GM19193 (cell line): ENCODE data around the gene IRS2.

ENCODE experiments used
- POLR2A ChIP-seq: IDR thresholded peaks from 4 replicates; pipeline ENCODE4 v1.6.1; 2011; ENCODE audit not compliant: insufficient read depth, insufficient read length; ENCODE audit errors: extremely low read depth

The IRS2 gene

GRCh38 chr13:109773786-109774185 is 12.6 kb downstream of the IRS2 start:
- no peak for TF ChIP-seq POLR2A

- TF ChIP-seq POLR2A = no peak
Observed at GRCh38 chr13:109773276-109773675, 13.1 kb downstream of the IRS2 start.

DNA sequence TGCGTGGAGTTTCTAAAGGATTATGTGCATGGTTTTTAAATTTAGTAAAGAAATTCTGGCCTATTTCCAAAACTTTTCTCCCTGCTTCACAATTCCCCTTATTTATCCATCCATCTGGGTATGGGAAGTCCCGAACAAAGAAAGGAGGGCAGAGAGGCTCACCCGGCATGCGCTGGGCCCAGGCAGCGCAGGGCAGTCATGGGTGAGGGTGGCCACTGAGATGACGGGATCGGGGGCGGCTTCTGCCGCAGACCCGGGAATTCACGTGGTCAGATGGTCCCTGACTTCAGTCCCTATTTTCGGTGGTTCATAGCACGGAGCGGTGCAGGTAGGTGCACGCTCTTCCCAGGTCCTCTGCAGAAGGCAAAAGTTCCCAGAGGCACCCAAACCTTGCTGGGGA is 14.5 kb downstream of the IRS2 start:
- TF ChIP-seq POLR2A = no peak

- TF ChIP-seq POLR2A = no peak
Observed at GRCh38 chr13:109770436-109770835, 15.9 kb downstream of the IRS2 start.

DNA sequence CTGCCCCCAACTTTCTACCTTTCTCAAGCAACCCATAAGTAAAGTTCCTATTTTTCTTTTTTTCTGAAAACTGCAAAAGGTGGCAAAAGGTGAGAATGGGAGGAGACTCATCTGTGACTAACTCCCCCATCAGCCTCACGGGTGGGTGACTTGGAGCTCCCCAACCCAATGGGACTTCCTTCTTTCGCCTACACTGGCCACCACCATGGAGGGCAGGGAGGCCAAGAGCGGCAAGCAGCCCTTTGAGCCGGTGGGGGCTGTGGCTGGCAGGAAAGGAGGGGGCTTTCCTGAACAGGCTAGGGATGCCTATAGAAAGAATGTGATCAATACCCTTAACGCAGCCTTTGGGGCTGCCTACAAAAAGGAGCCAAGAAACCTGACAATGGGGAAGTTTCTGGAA is 16.5 kb downstream of the IRS2 start:
- no peak for TF ChIP-seq POLR2A

DNA sequence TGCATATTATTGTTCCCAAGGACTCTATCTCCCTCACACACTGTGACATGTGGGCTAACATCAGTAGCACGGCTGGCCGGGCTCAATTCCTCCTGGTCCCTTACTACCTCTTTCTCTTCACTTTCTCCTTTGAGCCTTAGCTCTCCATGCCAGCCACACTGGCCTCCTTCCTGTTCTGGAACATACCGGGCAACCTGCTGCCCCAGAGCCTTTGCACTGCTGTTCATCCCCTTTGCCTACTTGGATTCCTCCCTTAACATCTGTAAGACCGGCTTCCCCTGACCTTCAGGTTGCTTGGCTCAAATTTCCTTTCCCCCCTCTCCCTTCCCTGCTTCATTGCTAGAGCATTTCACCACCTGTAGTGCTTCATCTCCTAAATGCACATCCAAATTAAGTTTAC is 17.1 kb downstream of the IRS2 start:
- TF ChIP-seq POLR2A = no peak

DNA sequence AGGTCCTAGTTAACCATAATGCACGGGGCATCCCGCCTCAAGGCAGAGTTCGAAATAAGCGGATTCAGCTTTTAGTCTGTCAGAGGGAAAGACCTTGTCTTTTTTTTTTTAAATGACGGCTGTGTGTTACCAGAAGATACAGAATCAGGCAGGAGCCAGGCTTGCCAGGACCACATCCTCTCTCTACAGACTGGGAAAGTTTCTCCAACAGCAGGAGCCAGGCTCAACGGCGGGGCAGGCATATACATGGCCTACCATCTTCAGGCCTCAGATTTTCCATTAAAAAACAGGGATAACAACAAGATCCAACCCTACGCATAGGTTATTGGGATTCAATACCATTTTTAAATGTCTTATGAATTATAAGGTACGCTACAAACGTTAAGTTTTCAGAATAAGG is 17.8 kb downstream of the IRS2 start:
- no peak for TF ChIP-seq POLR2A

- no peak for TF ChIP-seq POLR2A
Observed at GRCh38 chr13:109768176-109768575, 18.2 kb downstream of the IRS2 start.

DNA sequence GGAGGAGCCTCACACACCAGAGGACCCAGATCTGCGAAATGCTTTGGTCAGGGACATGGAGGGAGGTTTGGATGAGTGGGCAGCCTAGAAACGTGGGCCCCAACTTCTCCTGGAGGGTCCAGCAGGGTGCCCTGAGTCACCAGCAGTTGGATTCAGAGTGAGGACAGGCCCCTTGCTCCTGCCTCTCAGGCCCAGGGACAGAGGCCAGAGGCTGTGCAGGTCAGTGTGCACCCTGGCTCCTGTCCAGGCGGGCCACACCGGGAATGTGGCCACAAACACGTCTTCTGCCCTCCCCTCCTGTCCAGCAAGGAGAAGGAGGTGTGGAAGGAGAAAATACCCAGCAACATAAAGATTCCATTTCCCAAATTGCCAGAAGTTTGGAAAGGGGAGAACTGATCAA is 19.4 kb downstream of the IRS2 start:
- no peak for TF ChIP-seq POLR2A

DNA sequence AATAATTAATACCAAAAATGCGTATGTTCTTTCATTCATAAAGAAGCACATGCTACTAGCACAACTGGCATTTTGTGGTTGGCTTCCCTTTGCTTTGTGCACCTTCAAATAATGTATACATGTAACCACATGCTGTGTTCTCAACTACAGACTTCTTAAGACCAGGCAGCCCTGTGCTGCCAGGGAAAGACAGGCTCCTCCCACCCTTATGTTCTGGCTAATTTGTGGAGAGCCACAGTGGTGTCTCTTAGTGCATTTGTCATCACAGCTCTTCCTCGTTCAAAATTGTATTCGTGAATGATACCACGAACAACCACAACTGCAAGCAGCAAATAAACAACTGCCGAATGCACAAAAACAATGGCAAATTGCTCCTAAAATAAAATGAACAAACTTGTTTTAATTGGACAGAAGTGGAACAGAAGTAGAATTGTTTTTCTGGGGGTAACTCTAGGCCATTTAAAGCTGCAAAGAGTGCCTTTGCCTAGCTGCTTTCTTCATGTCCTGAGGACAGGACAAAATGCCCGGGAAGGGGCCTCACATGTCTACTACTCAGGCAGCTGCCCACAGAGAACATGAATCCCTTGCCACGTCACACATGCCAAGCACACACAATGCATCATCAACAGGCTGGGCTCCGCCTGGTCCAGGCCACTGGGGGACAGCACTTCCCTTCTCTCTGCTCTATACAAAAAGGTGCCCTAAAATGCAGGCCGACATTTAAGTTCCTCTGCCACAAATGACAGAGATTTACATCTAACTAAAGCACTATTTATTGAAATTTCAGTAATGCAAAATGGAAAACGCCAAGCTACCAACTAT is 21.7 kb downstream of the IRS2 start:
- no peak for TF ChIP-seq POLR2A

GRCh38 chr13:109764045-109764444 is 22.3 kb downstream of the IRS2 start:
- TF ChIP-seq POLR2A = no peak

DNA sequence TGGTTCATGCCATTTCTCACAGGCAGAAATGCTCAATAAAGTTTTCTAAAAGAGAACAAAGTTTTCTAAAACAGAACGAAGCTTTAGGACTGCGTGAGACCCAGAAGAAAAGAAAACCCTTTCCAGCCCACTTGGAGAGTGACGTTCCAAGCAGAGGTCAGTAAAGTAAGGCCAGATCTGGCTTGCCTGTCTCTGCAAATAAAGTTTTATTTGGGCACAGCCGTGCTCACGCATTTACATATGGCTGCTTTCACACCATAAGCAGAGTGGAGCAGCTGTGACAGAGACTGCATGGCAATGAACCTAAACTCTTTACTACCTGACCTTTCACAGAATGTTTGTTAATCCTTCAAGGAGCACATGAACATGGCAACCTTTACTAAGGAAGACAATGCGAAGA is 23.6 kb downstream of the IRS2 start:
- no peak for TF ChIP-seq POLR2A

- no peak for TF ChIP-seq POLR2A
Observed at GRCh38 chr13:109761695-109762094, 24.7 kb downstream of the IRS2 start.

DNA sequence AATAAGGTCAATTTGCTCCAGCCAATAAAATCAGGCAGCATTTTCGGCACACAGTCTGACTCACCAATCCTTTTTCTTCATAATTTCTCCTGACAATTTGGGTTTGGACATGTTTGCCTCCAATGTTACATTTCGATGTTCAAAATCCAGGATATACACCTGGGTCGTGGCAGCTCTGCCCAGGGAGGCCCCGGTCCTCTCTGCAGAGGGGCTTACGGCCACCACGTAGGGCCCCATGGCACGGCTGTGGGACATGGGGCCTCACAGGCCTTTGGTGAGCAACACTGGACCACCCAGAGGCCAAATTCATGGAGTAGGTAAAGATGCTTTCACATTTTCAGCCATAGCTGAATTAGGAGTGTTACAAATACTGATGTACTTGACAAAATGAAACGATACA is 25.4 kb downstream of the IRS2 start:
- no peak for TF ChIP-seq POLR2A

DNA sequence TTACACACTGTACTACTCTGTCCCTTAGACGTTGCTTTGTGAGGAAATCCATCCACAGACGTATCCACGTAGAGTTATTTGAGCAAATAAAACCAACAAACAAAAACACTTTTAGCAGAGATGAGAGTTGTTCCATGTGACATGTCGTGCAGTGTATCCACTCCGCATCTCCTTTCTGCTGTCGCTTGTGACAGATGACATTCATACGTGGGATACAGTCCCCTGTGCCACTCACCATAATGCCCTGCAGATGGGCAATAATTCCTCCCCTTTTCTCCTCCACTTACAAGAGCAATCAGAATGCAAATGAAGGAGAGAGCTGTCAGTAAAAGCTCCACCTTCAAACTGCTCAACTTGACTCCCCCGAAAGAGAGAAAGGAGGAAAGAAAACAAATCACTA is 26.0 kb downstream of the IRS2 start:
- no peak for TF ChIP-seq POLR2A

DNA sequence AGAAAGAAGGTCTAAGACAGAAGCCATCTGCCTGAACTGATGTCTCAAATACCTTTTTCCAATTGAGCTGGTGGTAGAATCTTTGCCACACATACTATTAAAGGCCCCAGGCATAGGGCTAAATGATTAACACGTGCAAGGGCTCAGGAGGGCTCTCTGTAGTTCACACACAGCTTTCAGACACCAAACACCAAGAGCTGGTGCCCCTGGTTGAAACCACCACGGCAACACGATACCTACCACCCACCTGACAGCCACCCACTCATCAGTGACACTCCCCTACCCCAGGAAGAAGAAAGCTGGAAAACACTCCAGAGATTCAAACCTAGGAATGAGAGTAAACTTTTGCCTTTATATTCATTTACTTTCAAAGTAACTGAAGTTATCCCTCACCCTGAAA is 26.8 kb downstream of the IRS2 start:
- TF ChIP-seq POLR2A = no peak
